ENCODE measurements around the gene RMC1. TPM values are rescaled to one million over a fixed set of nuclear protein-coding genes. Genes with fewer than 3 reads are reported as not detected.

RMC1 gene
- total and polyA plus RNA-seq, 2 donors from 2014 or later: 25.9 to 40.4 TPM

- TF ChIP-seq CTCF (IDR thresholded peaks at IDR 0.05; ENCODE audit: borderline replicate concordance, extremely low read depth, insufficient read depth): no peak
- intact Hi-C loops (cut with DNase I): no loop called here
These were observed 31.0 kb downstream of the RMC1 start for GRCh38 chr18:23534276-23534675.

DNA sequence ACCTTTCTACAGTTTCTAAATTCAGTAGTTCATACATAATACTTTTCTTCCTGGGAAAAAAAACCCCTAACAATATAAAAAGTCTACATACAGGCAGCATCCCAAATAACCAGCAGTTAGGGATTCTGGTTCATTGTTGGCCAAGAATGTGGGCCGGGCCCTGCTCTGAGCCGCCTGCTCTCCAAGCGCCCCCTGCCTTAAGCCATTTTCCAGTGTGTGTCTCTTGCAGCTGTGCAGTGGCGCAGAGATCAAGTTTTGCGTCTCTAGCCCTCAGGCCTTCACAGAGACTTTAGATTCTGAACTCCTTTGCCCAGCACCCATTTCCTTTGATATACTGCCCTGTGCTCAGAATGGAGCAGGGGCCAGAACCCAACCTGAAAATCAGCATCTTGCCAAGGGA lies 32.9 kb downstream of the RMC1 start:
- Histone ChIP-seq H3K4me3 (ENCODE audit: low read length in 3 of 3) (no peak overlapping the region), H3K27me3 (ENCODE audit: control insufficient read depth, insufficient read depth, low read length) (no peaks in the 10 kb centered on the region), H3K27ac (ENCODE audit: low read depth in 2 of 2, low read length in 2 of 2) (no peak overlapping the region), H3K36me3 (ENCODE audit: control insufficient read depth in 2 of 3, insufficient read depth in 3 of 3, low read length in 3 of 3) (peaks cover 2 to 81% (median 60%) of the 10 kb centered on the region in 3 donors), H3K9me3 (ENCODE audit: control insufficient read depth in 2 of 3, insufficient read depth in 1 of 3, low read length in 3 of 3) (no peaks in the 10 kb centered on the region), H3K4me1 (ENCODE audit: control insufficient read depth in 2 of 3, insufficient read depth in 2 of 3, low read depth in 1 of 3, low read length in 3 of 3) (no peaks in the 10 kb centered on the region), H3K9ac (ENCODE audit: low read length in 3 of 3) (no peak overlapping the region)
- DNase-seq (no peak), FAIRE-seq (no peak)
- intact Hi-C loops (cut with DNase I): no loop called here
- no peak for TF ChIP-seq CTCF (IDR thresholded peaks at IDR 0.05; ENCODE audit: borderline replicate concordance, extremely low read depth, insufficient read depth)

More at GRCh38 chr18:23534276-23534675, 31.0 kb downstream of the RMC1 start:
- H3K4me3 ChIP-seq (ENCODE audit: low read length in 3 of 3): no peak overlapping the region
- H3K9ac ChIP-seq (ENCODE audit: low read length in 3 of 3): no peak overlapping the region
- DNase-seq (no peak), FAIRE-seq (no peak)
- no peaks in the 10 kb centered on the region for H3K4me1 ChIP-seq (ENCODE audit: control insufficient read depth in 2 of 3, insufficient read depth in 2 of 3, low read depth in 1 of 3, low read length in 3 of 3)
- no peaks in the 10 kb centered on the region for H3K9me3 ChIP-seq (ENCODE audit: control insufficient read depth in 2 of 3, insufficient read depth in 1 of 3, low read length in 3 of 3)
- no peaks in the 10 kb centered on the region for H3K27me3 ChIP-seq (ENCODE audit: control insufficient read depth, insufficient read depth, low read length)
- H3K27ac ChIP-seq (ENCODE audit: low read depth in 2 of 2, low read length in 2 of 2): no peak overlapping the region
- H3K36me3 ChIP-seq (ENCODE audit: control insufficient read depth in 2 of 3, insufficient read depth in 3 of 3, low read length in 3 of 3): peaks cover 4 to 77% (median 58%) of the 10 kb centered on the region in 3 donors

DNA sequence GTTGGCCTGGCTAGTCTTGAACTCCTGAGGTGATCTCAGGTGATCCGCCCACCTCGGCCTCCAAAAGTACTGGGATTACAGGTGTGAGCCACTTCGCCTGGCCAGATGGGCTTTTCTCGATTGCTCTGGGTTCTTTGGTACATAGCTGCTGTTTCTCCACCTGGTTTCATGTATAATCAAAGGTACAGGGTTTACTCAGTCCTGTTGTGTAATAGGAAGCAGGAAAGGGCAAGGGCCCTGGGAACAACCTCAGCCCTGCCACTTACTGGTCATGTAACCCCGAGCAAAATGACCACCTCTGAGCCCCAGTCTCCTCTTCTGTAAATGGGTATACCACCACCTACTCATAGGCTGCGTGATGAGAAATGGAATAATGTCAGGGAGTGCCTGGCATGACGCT lies 34.0 kb downstream of the RMC1 start:
- H3K27me3 ChIP-seq (ENCODE audit: control insufficient read depth, insufficient read depth, low read length): no peaks in the 10 kb centered on the region
- TF ChIP-seq CTCF (IDR thresholded peaks at IDR 0.05; ENCODE audit: borderline replicate concordance, extremely low read depth, insufficient read depth): no peak
- no peak overlapping the region for H3K9ac ChIP-seq (ENCODE audit: low read length in 3 of 3)
- no peak overlapping the region for H3K4me3 ChIP-seq (ENCODE audit: low read length in 3 of 3)
- no peaks in the 10 kb centered on the region for H3K4me1 ChIP-seq (ENCODE audit: control insufficient read depth in 2 of 3, insufficient read depth in 2 of 3, low read depth in 1 of 3, low read length in 3 of 3)
- no peak for DNase-seq
- peaks cover 0 to 81% (median 59%) of the 10 kb centered on the region in 3 donors for H3K36me3 ChIP-seq (ENCODE audit: control insufficient read depth in 2 of 3, insufficient read depth in 3 of 3, low read length in 3 of 3)
- no peak overlapping the region for H3K27ac ChIP-seq (ENCODE audit: low read depth in 2 of 2, low read length in 2 of 2)
- intact Hi-C loops (cut with DNase I): no loop called here
- FAIRE-seq: no peak
- no peaks in the 10 kb centered on the region for H3K9me3 ChIP-seq (ENCODE audit: control insufficient read depth in 2 of 3, insufficient read depth in 1 of 3, low read length in 3 of 3)

GRCh38 chr18:23538001-23538400 lies 34.7 kb downstream of the RMC1 start:
- no peaks in the 10 kb centered on the region for H3K4me1 ChIP-seq (ENCODE audit: control insufficient read depth in 2 of 3, insufficient read depth in 2 of 3, low read depth in 1 of 3, low read length in 3 of 3)
- H3K9me3 ChIP-seq (ENCODE audit: control insufficient read depth in 2 of 3, insufficient read depth in 1 of 3, low read length in 3 of 3): no peaks in the 10 kb centered on the region
- no peak for TF ChIP-seq CTCF (IDR thresholded peaks at IDR 0.05; ENCODE audit: borderline replicate concordance, extremely low read depth, insufficient read depth)
- DNase-seq (no peak), FAIRE-seq (no peak)
- no peaks in the 10 kb centered on the region for H3K27me3 ChIP-seq (ENCODE audit: control insufficient read depth, insufficient read depth, low read length)
- H3K9ac ChIP-seq (ENCODE audit: low read length in 3 of 3): no peak overlapping the region
- intact Hi-C loops (cut with DNase I): no loop called here
- H3K4me3 ChIP-seq (ENCODE audit: low read length in 3 of 3): no peak overlapping the region
- peaks cover 4 to 86% (median 61%) of the 10 kb centered on the region in 3 donors for H3K36me3 ChIP-seq (ENCODE audit: control insufficient read depth in 2 of 3, insufficient read depth in 3 of 3, low read length in 3 of 3)
- no peak overlapping the region for H3K27ac ChIP-seq (ENCODE audit: low read depth in 2 of 2, low read length in 2 of 2)

Measured in kidney (tissue), 14 donors.